HG03442 (cell line): ENCODE measurements around the gene AP5M1.
"Not testable (repeated sequence)": the region's sequence is repeated elsewhere in the genome, so short reads cannot be mapped to it uniquely, and the experiment has no call there.

ENCODE experiments used
- ATAC-seq: cut with Tn5 transposase; IDR thresholded peaks from one replicate; pipeline ENCODE4 v1.9.1; 2021; ENCODE audit warnings: mild to moderate bottlenecking, moderate library complexity; ENCODE audit not compliant: unreplicated experiment

Gene AP5M1

DNA sequence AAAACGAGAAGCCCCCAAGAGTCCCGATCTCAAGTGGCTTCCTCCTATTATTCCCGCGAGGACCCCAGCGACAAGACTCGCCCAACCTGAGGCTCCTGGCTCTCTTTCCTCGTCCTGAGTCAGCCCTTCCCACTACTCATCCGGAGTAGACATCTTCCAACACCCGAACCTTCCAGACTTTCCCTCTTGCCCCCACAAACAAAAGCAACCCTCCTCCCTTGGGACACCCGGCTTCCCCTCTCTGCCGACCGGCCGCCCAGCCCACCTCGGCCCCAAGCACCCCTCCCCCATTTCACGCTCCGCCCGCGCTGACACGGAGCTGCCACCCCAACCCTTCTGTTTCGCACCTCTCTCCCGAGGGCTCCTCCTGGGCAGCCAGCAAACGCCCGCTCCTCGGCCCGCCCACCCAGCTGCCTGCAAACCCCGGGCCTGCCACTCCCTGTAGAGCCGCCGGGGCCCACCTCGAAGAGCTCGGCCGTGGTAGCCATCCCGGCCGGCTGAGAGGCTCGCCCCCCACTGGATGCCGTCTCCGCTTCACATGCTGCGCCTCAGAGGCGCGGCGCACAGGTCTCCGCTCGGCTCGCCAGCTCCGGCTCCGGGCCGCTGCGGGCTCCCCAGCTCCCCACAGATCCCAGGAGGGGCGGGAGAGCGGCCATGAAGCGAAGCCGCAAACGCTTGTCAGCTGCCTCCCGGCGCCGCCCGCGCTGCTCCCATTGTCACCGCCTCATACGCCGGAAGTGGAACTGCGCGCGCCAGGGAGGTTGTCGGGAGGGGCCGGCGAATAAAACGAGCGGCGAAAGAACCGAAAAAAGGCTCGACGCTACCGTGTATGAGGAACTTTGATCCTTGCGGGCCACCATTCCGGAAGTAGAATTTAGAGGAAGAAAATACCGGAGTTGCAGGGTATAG is at the start of gene AP5M1, which contains the start of gene EXOC5:
Gene AP5M1, plus strand, starts transcription at position 811 of the 909 bp plus-strand sequence. CDS start 344 bp downstream, outside the sequence.
Gene EXOC5, minus strand, starts transcription at position 745 of the 909 bp plus-strand sequence. Its CDS starts 257 bp downstream, at position 488.
- ATAC-seq: peak; percentile 89

- ATAC-seq: no peak
Measured at GRCh38 chr14:57221931-57222330, 46.8 kb upstream of the AP5M1 start.

- peak; percentile 39 for ATAC-seq
Measured at GRCh38 chr14:57227083-57227482, 41.7 kb upstream of the AP5M1 start.

DNA sequence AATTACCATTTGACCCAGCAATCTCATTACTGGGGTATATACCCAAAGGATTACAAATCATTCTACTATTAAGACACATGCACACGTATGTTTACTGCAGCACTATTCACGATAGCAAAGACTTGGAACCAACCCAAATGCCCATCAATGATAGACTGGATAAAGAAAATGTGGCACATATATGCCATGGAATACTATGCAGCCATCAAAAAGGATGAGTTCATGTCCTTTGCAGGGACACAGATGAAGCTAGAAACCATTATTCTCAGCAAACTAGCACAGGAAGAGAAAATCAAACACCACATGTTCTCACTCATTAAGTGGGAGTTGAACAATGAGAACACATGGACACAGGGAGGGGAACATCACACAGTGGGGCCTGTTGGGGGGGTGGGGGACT is 40.5 kb upstream of the AP5M1 start:
- not testable (repeated sequence) for ATAC-seq

DNA sequence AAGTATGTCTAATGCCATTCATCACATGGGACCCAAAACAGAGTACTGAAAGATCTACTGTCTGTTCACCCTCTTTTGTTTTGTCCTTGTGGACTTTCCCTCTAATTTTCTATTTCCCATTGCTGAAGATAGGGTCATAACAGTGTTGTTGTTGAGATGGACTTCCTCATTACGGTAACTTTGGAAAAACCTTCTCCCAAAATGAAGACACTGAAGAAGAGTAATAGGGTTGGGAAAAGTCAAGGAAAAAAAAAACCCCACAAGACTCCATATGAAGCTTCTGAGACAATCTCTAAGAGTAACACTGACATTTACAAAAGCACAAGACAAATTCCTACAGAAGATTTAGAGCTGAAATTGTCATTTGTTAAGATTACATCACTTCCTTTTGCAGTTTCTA is 36.8 kb upstream of the AP5M1 start:
- no peak for ATAC-seq

GRCh38 chr14:57240115-57240514 is 28.7 kb upstream of the AP5M1 start:
- ATAC-seq: not testable (repeated sequence)

DNA sequence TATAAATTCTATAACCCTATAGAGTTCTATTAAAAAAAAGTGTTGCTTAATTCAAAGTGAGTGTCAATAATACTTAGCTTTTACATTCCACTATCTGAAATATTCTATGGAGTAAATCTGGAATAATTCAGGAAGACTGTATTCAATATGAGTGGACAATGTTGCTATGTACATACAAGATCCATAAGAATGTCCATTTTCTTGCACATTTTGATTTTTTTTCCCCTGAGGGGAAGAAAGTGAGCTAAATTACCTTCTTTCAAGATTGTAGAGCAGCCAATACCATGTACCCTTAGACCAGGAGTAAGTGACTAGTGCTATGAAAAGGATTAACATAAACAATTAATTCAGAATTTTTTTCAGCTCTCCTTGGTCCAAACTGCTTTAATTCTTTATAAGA is 25.5 kb upstream of the AP5M1 start:
- no peak for ATAC-seq

- no peak for ATAC-seq
Measured at GRCh38 chr14:57244106-57244505, 24.7 kb upstream of the AP5M1 start.

- no peak for ATAC-seq
Measured at GRCh38 chr14:57245941-57246340, 22.8 kb upstream of the AP5M1 start.

- no peak for ATAC-seq
Measured at GRCh38 chr14:57246933-57247657, 21.7 kb upstream of the AP5M1 start.

DNA sequence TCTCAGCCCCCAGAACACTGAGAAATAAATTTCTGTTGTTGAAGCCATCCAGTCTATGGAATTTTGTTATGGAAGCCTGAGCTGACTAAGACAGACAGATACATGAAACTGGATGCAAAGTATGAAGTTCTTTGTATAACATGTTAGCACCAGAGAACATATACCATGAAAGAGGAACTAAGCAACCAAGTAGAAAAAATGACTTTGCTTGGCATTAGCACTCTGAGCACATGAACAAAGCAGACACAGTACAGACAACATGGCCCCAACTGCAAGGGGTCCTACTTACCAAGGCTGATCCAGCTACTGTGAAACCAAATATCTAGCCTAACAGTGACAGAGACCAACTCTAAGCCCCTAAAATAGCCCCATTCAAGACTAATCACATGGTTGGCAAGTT is 13.9 kb upstream of the AP5M1 start:
- peak; percentile 70 for ATAC-seq

- not testable (repeated sequence) for ATAC-seq
Measured at GRCh38 chr14:57258221-57258620, 10.6 kb upstream of the AP5M1 start.

- ATAC-seq: no peak
Measured at GRCh38 chr14:57259672-57260071, 9.1 kb upstream of the AP5M1 start.

GRCh38 chr14:57261604-57262003 is 7.2 kb upstream of the AP5M1 start:
- no peak for ATAC-seq

DNA sequence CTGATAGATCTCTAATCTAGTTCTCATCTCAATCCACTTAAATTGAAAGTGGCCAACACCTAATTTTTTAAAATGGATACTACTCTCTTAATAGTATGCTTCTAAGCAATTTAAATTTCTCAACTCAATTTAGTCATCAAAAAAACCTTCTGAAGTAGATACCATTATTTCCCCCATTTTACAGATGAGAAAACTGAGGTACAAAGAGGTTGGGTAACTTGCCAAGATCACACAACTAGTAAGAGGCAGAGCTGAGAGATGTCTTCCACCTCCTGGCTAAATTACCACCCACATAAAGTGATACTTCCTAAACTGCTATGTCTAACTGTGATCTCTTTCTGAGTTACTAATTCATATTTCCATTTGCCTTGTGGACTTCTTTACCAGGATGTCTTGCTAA is 6.7 kb upstream of the AP5M1 start:
- no peak for ATAC-seq

- ATAC-seq: no peak
Measured at GRCh38 chr14:57266065-57266464, 2.7 kb upstream of the AP5M1 start.

DNA sequence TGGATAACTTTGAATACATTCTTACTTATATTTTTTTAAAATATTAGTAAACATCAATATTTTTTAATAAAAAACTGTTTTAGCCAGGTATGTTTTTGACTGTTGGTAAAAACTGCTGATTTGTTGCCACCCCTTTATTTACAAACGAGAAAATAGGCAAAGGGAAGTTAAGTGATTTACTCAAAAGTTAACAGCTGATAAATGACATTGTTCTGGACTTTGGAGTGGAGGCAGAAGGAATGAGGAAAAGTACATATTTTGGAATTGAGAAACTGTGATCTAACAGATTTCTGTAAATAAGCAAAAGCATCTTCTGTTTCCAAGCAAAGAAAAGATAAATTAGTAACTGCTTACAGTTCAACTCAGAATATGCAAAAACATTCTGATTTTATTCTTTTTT is 4.5 kb downstream of the AP5M1 start:
- ATAC-seq: no peak

GRCh38 chr14:57274551-57274950 is 5.8 kb downstream of the AP5M1 start:
- no peak for ATAC-seq

GRCh38 chr14:57275023-57275664 is 6.4 kb downstream of the AP5M1 start:
- no peak for ATAC-seq

- no peak for ATAC-seq
Measured at GRCh38 chr14:57277062-57277461, 8.3 kb downstream of the AP5M1 start.

GRCh38 chr14:57287745-57288144 is 19.0 kb downstream of the AP5M1 start:
- no peak for ATAC-seq
